Pancreas (tissue), 10 donors: ENCODE results near the gene INPP5D. TPM values are rescaled to one million over a fixed set of nuclear protein-coding genes. Genes with fewer than 3 reads are reported as not detected.

Experiments
- ATAC-seq, 4 donors: fragments of 200-7000 bp; cut with Tn5 transposase; one replicate each; pipeline versions ENCODE4 v1.8.0 to v1.9.1; 2020; ENCODE audit warnings: mild to moderate bottlenecking in 4 of 4, moderate library complexity in 4 of 4
- DNase-seq, 6 donors: peaks; one replicate each; pipeline ENCODE4 v3.0.0-alpha.2; 2020
- FAIRE-seq: peaks from 2 replicates; lab custom pipeline; 2012; peaks lifted over from hg19 to GRCh38; lab: Jason Lieb, UNC
- H3K27ac ChIP-seq, 4 donors: fragments of 200-600 bp; sonication (generic); 1 replicate in 3 of 4; 2 replicates in 1 of 4; pipeline versions ENCODE4 v1.5.0 to v1.8.0; 2020
- H3K27me3 ChIP-seq, 4 donors: fragments of 200-600 bp; one replicate each; pipeline ENCODE4 v1.8.0; 2021
- H3K36me3 ChIP-seq, 3 donors: fragments of 200-600 bp; sonication (generic) in 1 of 3; one replicate each; pipeline versions ENCODE4 v1.5.0 to v1.8.0; 2020 to 2021
- H3K4me1 ChIP-seq, 3 donors: fragments of 200-600 bp; one replicate each; pipeline ENCODE4 v1.8.0; 2021
- H3K4me3 ChIP-seq, 4 donors: fragments of 200-600 bp; sonication (generic) in 2 of 4; one replicate each; pipeline versions ENCODE4 v1.5.0 to v1.8.0; 2020 to 2021
- H3K9me3 ChIP-seq, 4 donors: fragments of 200-600 bp; one replicate each; pipeline ENCODE4 v1.8.0; 2021
- CTCF ChIP-seq, 4 donors: fragments of 200-600 bp; sonication (generic) in 3 of 4; IDR thresholded peaks; one replicate each; pipeline versions ENCODE4 v1.5.0 to v1.8.0; 2021; ENCODE audit warnings: antibody characterized with exemption in 4 of 4
- WGBS, 2 donors: extraction: QIAGEN DNeasy Blood & Tissue Kit; methylation state at CpG; one replicate each; pipeline ENCODE4 v1.1.7; 2013; 5-methylcytosine and 5-hydroxymethylcytosine counted together
- intact Hi-C, 3 donors: fragments of 100-400 bp; cut with DNase I; formaldehyde crosslinking; loops; one replicate each; pipeline versions ENCODE4 v1.11.1 to v1.14.2; 2022
- polyA plus RNA-seq, 2 donors: library from polyadenylated mRNA; stranded (reverse); fragments of 200-250 nt; gene quantifications; one replicate each; pipeline ENCODE4 v1.2.3, GENCODE V29; 2013
- total RNA-seq, 6 donors: library from RNA; stranded (reverse); fragmentation: NEBNext Ultra II Directional in 4 of 6; extraction: Animal tissue kit (Norgen Biotek cat#: 25700) in 4 of 6; gene quantifications; one replicate each; pipeline versions ENCODE4 v1.2.1 to v1.2.4, GENCODE V29; 2021 to 2023
- donor health status: healthy with polysubstance abuse.
- donor health status: DM: no; HTN: no; CAD: no; lungs with moderate emphysema.
- donor health status: DM: no; HTN: no; CAD: no.
- donor health status: control.
- donor health status: control.
- donor health status: Bipolar disorder and iron deficiency.
- donor health status: DM: yes; HTN: yes; CAD: no.
- donor health status: DM: no; HTN: no; CAD: no.
- donor health status: DM: no; HTN: no; CAD: no.
- donor health status: DM: yes; HTN: yes; CAD: no.

The INPP5D gene
- total and polyA plus RNA-seq, 8 donors: 1.1 to 11.4 (median 2.3) TPM

GRCh38 chr2:233079953-233080835, 20.1 kb downstream of the INPP5D start:
- FAIRE-seq (no peak), DNase-seq (no peak), ATAC-seq (no peak)
- Histone ChIP-seq H3K9me3 (no peaks in the 10 kb centered on the region), H3K36me3 (no peaks in the 10 kb centered on the region), H3K27me3 (no peaks in the 10 kb centered on the region), H3K4me1 (peaks cover 0 to 4% (median 0%) of the 10 kb centered on the region in 3 donors), H3K4me3 (no peak overlapping the region), H3K27ac (no peak overlapping the region)
- intact Hi-C loops: no loop called here
- no peak for TF ChIP-seq CTCF (IDR thresholded peaks at IDR 0.05)
- 67 to 79% methylated on average over 20 of the region's 20 CpGs for WGBS, 2 donors

DNA sequence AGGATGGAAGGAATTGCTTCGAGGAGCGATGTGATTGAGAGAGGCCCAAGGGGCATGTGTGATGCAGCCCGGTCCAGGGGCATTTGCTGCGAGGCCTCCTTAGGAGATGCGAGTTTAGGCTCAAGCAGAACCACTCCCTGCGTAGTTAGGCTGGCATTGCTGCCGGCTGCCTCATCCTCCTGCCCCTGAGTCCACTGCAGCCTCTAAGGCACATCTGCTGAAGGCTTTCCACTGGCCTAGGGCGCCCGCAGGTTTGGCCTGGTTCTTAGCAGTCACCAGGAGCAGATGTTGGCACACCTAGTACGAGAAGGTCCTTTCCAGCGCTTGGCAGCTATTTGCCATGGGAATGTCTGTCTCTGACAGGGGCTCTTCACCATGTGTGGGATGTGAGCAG, 20.7 kb downstream of the INPP5D start:
- 81 to 90% methylated on average over 11 of the region's 11 CpGs for whole genome bisulfite sequencing, 2 donors
- DNase-seq: no peak

GRCh38 chr2:233081232-233081730, 21.1 kb downstream of the INPP5D start:
- Histone ChIP-seq H3K27me3 (no peaks in the 10 kb centered on the region), H3K9me3 (no peaks in the 10 kb centered on the region), H3K36me3 (no peaks in the 10 kb centered on the region), H3K27ac (peak overlapping the region in 1 of 4 donors; percentile 23), H3K4me1 (peaks cover 0 to 4% (median 0%) of the 10 kb centered on the region in 3 donors), H3K4me3 (no peak overlapping the region)
- FAIRE-seq (no peak), DNase-seq (no peak), ATAC-seq (peak in 1 of 4 donors; percentile 53)
- intact Hi-C loops: no loop called here
- TF ChIP-seq CTCF (IDR thresholded peaks at IDR 0.05): no peak
- WGBS, 2 donors: 76 to 79% methylated on average over 9 of the region's 9 CpGs

More for the DNA sequence above, 20.7 kb downstream of the INPP5D start:
- no peak overlapping the region for H3K4me3 ChIP-seq
- FAIRE-seq: no peak
- no peaks in the 10 kb centered on the region for H3K36me3 ChIP-seq
- TF ChIP-seq CTCF (IDR thresholded peaks at IDR 0.05): no peak
- ATAC-seq: no peak
- H3K9me3 ChIP-seq: no peaks in the 10 kb centered on the region
- intact Hi-C loops: no loop called here
- peak overlapping the region in 1 of 4 donors; percentile 23 for H3K27ac ChIP-seq
- H3K27me3 ChIP-seq: no peaks in the 10 kb centered on the region
- H3K4me1 ChIP-seq: peaks cover 0 to 4% (median 0%) of the 10 kb centered on the region in 3 donors

DNA sequence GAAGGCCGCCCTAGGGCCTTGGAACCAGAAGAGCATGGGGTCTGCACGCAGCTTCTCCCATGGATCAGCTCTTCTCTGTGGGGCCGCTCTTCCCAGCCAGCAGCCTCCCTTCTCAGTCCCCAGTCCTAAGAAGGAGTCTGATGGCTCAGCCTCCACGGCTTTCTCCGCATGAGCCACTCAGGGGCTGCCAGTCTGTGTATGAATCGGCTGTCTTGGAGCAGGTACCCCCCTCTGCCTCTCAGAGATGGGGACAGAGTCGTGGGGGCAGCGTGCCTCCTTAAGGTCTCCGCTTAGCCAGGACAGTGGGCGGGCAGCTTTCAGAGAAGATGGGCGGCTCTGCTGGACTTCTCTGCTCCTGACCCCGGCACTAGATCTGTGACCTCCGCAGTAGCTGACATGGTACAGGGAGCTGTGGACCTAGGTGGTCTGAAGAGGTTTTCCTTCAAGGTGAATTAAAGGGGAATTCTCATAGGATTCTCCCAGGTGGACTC, 21.6 kb downstream of the INPP5D start:
- no peak for TF ChIP-seq CTCF (IDR thresholded peaks at IDR 0.05)
- DNase-seq: no peak
- intact Hi-C loops: no loop called here
- H3K9me3 ChIP-seq: no peaks in the 10 kb centered on the region
- H3K36me3 ChIP-seq: no peaks in the 10 kb centered on the region
- H3K27ac ChIP-seq: no peak overlapping the region
- no peak for FAIRE-seq
- WGBS, 2 donors: 78 to 83% methylated on average over 13 of the region's 13 CpGs
- peaks cover 0 to 4% (median 0%) of the 10 kb centered on the region in 3 donors for H3K4me1 ChIP-seq
- no peak for ATAC-seq
- H3K4me3 ChIP-seq: no peak overlapping the region
- H3K27me3 ChIP-seq: no peaks in the 10 kb centered on the region
